HG02623 (cell line): ENCODE measurements around the gene LOXHD1.

ENCODE experiments used
- ATAC-seq: cut with Tn5 transposase; IDR thresholded peaks from one replicate; pipeline ENCODE4 v1.9.1; 2021; ENCODE audit warnings: moderate library complexity; ENCODE audit not compliant: unreplicated experiment

The LOXHD1 gene

DNA sequence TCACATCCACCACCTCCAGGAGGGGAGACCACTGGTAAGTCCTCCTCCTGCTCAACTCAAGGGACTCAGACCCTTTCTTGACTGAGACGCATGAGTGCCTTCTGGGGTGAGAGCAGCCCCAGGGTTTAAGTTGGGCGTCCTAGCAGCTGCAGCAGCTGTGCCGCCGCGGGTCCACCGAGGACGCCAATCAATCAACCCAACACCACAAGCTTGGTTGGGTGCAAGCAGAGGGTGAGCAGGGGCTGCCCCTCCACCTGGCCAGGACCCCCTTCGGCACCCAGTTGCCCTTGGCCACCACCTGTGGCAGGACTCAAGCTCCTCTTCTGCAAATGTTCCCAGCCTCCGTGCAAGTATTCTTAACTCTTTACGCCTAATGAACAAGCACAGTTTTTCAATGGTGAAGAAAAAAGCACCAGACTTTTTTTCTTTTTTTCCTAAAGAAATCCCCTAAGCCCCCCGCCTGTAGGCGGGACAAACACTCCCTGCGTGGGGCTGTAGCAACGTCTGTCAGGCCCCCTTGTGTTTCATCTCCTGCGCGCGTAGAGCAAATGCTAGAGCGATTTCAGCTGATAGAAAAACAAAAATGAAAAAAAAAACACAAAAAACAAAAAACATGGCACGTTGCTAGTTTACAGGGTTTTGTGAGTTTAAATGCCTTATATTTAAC is 197.1 kb downstream of the LOXHD1 start:
- ATAC-seq: no peak

DNA sequence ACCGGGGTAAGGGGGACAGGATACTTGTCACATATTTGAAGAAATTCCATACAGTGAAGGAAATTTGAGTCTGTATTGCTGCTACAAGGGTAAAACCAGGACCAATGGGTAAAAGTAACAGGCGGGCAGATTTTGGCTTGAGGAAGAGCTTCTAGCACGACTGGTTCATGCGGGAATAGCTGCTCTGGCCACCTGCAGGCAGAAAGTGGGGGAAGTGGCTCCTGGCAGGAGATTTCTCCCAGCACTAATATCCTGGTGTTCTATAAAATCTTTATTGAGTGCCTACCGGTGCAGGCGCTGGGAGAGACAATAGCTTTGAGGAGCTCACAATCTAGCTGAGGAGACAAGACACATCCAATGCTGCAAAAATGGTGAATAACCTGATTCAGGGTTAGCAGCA is 198.5 kb downstream of the LOXHD1 start:
- no peak for ATAC-seq

DNA sequence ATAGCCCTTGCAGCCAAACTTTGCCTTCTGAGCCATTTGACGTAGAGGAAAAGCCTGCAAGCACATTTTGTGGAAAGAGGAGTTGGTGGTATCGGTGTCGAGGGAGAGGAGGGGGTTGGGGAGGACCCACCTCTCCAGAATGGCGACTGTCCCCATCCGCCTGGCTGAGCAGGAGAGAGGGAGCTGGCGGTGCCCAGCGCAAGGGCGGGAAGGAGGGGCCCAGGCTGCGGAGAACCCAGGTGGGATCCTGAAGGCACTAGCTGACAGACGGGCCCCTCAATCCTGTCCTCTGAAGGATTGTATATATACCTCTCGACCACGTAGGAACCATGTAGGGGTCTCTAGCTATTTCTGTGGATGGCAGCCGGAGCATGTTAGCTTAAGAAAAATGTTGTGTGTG is 200.3 kb downstream of the LOXHD1 start:
- no peak for ATAC-seq

DNA sequence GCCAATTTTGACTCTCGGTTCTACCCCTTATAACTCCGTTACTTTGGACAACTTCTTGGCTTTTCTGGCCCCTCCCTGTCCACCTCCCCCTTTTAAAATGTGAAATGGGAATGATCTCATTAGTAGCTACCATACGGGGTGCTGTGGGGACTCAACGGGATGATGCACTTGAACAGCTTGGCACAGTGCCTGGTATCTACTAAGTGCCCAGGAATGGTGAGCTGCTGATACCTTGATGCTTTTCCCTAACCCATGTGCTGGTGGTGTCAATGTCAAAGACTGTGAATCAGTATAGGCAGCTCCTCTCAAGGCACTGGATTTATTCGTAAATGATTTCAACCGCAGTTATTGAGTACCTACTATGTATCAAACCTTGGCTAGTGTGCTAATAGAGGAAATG is 204.2 kb downstream of the LOXHD1 start:
- no peak for ATAC-seq

DNA sequence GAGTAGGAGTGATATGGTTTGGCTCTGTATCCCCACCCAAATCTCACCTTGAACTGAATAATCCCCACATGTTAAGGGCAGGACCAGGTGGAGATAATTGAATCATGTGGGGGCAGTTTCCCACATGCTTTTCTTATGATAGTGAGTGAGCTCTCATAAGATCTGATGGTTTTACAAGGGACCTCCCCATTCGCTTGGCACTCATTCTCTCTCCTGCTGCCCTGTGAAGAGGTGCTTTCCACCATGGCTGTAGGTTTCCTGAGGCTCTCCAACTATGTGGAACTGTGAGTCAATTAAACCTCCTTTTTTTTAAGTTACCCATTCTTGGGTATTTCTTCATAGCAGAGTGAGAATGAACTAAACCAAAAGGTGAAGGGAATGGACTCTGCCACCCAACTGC is 207.5 kb downstream of the LOXHD1 start:
- no peak for ATAC-seq

DNA sequence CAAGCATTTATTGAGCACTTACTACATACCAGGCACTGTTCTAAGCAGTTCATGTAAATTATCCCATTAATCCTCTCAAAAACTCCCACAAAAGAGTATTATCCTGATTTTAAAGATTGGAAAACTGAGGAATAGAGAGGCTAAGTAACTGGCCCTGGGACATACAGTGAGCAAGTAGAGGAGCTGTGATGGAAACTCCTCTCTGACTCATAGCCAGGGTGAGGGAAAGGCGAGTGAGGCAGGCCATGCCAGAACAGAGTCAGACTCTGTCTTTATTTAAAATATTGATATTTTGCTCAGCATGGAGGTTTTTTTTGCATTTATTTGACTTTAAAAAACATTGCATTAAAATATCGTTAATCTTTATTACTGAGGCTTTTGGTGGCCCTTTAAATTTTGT is 208.0 kb downstream of the LOXHD1 start:
- ATAC-seq: no peak

DNA sequence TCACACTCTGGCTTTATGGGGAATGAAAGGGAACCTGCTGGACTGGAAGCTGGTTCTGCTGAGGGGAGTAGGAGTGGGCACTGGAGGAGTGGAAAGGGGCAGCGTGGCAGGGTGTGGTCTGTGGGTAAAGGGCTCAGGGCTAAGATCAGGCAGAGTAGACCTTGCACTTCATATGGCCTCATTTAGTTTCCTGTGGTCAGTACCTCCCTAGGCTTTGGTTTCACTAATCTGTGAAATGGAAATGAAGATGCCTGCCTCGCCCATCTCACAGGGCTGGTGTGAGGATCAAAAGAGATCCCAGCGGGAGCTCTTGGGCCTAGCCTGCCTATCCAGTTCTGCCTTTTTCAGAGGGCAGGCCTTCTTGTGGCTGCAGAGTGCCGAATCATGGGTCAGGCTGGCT is 208.7 kb downstream of the LOXHD1 start:
- ATAC-seq: no peak

DNA sequence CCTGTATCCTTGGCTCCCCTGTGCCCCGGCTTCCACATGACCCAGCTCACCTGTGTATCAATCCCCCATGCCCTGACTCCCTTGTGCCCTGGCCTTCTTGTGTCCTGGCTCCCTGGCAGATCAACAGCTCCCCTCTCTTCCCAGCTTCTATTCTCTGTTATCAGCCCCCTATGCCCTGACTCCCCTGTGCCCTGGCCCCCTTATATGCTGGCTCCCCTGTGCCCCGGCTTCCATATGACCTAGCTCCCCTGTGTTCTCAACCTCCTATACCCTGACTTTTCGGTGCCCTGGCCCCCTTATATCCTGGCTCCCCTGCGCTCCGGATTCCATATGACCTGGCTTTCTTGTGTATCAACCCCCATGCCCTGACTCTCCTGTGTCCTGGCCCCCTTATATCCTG is 209.2 kb downstream of the LOXHD1 start:
- no peak for ATAC-seq

DNA sequence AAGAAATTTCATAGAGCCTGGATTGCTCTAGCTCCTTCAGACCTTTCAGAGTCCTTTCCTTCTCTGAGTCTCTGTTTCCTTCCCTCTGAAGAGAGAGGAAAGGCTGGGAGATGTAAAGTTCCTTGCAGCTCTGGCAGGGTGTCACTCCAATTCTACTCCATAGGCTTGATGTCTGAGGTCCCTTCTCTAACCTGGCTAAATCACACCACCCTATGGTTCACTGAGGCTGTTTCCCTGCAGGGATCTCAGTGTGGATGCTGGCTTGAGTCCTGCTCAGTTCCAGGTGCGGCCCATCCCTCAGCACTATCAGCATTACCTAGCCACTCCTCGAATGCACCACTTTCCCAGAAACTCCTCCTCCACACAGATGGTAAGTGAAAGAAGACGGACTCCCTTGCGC is 209.7 kb downstream of the LOXHD1 start:
- no peak for ATAC-seq

DNA sequence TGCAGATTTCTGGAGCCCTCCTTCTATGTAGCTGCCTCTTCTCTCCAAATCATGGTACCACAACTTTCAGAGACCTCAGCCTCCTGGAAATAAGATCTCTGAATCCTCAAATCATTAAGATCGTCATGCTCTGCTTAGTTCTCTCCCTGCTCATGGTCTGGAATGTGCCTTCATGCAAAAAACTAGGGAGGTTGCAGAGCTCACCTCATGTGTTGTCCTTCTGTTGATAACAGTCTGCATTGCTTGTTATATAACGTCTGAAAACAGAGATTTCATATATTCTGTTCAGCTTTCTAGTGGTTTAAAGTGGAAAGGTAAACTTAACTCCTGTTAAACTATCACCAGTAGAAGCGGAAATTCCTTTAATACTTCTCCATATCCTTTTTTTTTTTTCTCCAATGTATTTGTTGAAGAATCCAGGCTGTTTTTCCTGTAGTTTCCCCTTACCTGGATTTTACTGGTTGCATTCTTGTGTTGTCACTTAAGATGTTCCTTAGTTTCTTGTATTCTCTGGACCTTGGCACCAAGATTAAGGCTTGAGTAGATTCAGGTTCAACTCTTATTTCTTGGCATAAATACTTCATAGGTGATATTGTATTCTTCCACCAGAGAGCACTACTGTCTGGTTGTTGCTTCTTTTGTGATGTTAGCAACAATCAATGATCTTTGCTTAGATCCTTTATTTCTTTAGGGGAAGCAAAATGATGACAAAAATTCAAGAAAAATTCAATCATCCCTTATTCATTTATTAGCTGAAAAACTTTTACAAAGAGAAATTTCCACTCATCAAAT is 211.3 kb downstream of the LOXHD1 start:
- ATAC-seq: no peak

DNA sequence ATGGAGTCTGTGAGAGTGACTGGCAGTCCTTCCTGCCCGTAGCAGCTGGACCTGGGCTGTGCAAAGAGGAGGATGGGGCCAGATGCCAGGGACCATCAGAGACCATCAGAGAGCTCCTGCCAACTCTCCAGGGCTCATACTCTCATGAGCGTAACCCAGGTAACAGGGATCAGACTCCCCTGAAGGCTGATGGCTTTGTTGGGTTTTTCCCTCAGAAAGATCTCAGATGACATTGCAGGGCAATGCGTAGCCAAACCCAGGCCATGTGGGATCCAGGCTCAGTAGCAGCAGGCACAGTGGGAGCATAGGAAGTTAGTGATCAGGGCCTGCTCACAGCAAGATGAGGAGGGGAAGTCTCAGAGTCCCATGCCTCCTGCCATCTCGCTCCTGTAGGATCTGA is 218.0 kb downstream of the LOXHD1 start:
- no peak for ATAC-seq

DNA sequence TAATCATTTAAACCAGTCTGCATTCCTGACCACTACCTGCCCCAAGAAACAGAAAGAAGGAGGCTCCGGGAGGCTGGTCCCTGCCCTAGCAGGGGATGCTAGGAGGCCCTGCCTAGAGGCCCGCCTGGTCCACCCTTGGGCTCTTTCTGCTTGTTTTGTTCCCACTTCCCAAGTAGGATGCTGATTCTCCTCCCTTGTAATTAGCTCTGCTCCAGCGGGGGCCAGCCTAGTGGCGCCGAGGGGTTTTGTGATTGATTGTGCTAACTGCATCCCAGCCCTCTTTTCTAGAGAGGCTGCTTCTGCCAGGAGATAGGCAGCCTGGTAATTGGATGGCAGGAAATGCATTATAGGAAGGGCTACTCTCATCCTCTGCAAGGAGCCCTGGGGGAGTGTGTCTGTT is 220.0 kb downstream of the LOXHD1 start:
- ATAC-seq: no peak

DNA sequence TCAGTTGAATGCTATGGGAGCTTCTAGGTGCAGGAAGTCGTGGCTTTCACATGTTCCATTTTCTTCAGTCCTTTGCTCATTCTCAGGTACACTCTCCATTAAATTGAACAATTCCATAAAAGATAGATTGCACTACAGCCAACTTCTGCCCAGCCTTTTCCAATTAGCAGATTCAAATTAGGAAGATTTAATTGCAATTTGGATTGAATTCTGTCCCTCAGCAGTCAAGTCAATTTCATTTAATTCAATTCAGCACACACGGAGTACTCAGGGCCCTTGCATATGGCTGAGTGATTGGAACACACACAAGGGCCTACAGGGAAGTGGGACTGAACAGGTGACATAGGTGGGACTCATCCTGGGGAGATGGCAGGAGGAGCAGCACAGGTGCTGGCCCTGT is 220.4 kb downstream of the LOXHD1 start:
- no peak for ATAC-seq

DNA sequence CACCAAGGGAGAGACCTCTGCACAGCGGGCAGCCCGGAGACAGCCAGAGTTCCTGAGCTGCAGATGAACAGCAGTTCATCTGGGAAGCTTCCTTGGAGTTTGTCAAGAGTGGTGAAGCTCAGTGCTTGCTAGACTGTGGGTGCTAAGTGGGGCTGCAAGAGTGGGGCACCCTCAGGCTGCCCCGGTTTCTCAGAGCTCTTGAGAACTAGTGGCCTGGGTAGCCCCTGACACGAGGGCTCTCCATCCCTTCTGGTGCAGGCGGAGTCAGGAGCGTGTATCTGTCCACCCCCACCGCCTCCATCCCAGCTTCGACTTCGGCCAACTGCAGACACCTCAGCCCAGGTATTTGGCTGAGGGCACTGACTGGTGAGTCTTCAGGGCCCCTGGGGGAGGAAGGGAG is 222.0 kb downstream of the LOXHD1 start:
- no peak for ATAC-seq

DNA sequence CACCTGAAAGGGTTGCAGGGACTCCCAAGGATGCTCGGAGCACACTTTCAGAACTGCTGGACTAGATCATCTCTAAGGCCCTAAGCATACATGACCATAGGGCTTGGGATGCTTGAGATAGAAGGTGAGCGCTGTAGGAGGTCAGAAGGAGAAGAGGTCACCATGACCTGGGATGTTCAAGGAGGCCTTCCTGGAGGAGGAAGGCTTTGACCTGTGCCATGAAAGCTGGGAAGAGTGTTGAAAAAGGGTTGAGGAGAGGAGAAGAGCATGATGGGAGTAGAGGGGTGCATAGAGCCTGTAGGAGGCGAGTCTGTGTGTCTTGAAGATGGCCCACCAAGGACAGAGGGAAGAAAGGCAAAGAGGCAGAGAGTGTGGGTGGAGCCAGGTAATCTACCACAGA is 222.4 kb downstream of the LOXHD1 start:
- ATAC-seq: no peak

DNA sequence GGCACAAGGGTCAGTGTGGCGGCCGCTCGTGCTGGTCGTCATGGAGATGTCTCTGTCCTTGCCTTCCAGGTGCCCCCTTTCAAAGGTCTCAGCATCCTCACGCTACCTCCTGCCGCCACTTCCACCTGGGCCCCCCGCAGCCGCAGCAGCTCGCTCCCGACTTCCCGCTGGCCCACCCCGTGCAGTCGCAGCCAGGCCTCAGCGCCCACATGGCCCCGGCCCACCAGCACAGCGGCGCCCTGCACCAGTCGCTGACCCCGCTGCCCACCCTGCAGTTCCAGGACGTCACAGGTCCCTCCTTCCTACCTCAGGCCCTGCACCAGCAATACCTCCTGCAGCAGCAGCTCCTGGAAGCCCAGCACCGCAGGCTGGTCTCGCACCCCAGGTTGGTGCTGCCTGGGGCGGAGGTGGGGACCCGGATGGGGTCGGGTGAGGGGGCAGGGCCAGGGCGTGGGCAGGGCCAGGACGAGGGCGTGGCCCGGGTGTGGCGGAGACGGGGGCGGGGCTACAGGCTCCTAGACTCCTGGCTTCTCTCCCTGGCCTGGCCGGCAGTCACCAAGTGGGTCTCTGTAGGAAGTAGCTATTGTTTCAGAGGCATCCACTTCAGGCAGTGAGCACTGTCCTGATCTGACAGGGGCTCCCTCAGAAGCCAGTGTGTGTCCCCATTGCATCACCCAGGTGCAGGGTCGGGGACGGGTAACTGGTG is 223.7 kb downstream of the LOXHD1 start:
- no peak for ATAC-seq

DNA sequence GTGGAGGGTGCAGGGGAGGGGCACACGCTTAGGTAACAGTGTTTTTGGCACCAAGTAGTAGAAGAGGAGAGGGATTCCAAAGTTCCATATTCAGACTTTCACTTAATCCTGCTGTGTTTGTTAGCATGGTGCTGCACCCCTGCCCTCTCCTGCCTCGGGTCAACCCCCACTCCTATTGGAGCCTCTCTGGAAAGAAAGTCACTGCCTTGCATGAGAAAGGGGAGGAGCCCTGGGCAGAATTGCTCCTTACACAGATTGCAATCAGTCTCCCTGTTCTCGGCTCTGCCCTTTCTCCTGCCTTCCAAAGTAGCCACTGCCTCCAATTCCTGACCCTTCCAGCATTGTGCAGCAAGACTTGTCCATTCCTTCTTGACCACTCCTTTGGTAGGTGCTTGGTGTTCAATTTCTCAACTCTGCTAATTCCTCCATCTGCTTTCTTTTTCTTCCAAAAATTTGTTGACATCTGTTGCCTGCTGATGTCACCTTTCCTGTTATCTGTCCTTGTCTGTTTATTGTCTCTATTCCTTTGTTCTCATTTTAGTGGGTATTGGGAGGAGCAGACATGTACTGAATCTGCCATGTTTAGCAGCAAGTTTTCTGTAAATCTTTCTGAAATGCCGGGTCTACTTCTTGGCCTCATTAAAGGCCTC is 225.4 kb downstream of the LOXHD1 start:
- no peak for ATAC-seq

DNA sequence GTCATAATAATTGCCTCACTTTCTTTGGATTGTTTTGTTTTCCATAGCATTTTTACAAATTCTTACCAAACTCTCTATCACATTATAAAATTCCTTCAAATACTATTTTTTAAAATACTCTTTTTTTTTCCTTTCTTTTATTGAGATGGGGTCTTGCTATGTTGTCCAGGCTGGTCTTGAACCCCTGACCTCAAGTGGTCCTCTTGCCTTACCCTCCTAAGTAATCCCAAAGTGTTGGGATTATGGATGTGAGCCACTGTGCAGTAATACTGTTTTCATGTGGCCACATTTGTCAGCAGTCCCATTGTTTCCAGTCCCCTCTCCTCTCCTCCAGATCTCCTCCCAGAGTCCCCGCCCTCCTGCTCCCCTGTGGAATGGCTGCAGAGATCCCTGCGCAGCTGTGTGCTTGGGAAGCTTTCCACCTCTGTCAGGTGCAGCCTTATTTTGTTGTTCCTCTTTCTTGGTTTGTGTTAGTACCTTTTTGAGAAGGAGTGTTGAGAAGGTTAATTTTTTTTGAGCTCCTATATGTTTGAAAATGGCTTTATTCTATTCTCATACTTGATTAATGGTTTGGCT is 227.3 kb downstream of the LOXHD1 start:
- ATAC-seq: no peak

DNA sequence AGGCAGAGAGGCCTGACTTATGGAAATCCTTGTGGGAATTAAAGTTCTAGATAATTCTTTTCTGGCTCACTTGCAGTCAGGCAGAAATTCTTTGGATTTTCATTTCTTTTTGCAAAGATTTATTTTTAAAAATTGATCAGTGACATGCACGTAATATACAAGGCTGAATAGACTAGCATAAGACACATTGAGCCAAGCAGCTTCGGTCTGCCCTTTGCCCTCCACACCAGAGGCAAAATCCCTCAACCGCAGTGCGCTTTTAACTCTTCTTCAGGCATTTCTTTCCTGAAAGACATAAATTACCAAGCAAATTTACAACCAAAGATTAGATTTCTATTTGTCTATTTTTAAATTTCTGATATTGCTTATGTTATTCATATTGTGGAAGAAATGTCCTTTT is 227.9 kb downstream of the LOXHD1 start:
- ATAC-seq: no peak

DNA sequence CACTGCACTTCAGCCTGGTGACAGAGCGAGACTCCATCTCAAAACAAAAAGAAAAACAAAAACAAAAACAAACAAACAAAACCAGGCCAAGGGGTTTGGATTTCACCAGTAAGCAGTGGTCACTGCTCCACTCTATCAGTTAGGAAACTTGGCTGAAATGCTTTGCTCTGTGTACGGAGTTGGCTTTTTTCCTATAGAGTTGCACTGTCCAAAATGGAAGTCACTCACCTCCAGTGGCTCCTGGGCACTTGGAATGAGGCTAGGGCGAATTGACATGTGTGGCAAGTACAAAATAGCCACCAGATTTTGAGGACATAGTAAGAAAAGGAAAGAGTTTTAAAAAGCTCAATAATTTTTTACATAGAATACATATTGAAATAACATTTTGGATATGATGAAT is 228.7 kb downstream of the LOXHD1 start:
- ATAC-seq: no peak
